RWPE2 (cell line): ENCODE data around the gene USP32.
"Not testable (repeated sequence)": the region's sequence is repeated elsewhere in the genome, so short reads cannot be mapped to it uniquely, and the experiment has no call there.

ENCODE experiments used
- ATAC-seq: fragments of 200-7000 bp; cut with Tn5 transposase; 3 replicates; pipeline ENCODE4 v1.9.1; 2021; ENCODE audit warnings: low read depth
- DNase-seq: peaks from one replicate; pipeline ENCODE4 v3.0.0-alpha.2; 2020; ENCODE audit warnings: low spot score
- H3K27ac ChIP-seq: fragments of 450-650 bp; 2 replicates; pipeline ENCODE4 v1.5.1; 2017; ENCODE audit warnings: mild to moderate bottlenecking; ENCODE audit not compliant: poor library complexity, severe bottlenecking
- H3K27me3 ChIP-seq: fragments of 250-450 bp; sonication (Bioruptor Pico); 2 replicates; pipeline ENCODE4 v1.5.1; 2021; ENCODE audit warnings: mild to moderate bottlenecking, moderate library complexity; ENCODE audit not compliant: insufficient read depth, poor library complexity, severe bottlenecking
- H3K36me3 ChIP-seq: fragments of 250-450 bp; sonication (Bioruptor Pico); 2 replicates; pipeline ENCODE4 v1.5.1; 2020; ENCODE audit warnings: low read depth, mild to moderate bottlenecking, moderate library complexity
- H3K4me1 ChIP-seq: fragments of 250-450 bp; sonication (Bioruptor Pico); 2 replicates; pipeline ENCODE4 v1.5.1; 2021; ENCODE audit warnings: mild to moderate bottlenecking, moderate library complexity; ENCODE audit not compliant: insufficient read depth, poor library complexity, severe bottlenecking
- H3K4me3 ChIP-seq: fragments of 250-450 bp; sonication (Bioruptor Pico); 2 replicates; pipeline ENCODE4 v1.5.1; 2021; ENCODE audit warnings: mild to moderate bottlenecking, moderate library complexity; ENCODE audit not compliant: severe bottlenecking
- H3K9me3 ChIP-seq: fragments of 250-450 bp; sonication (Bioruptor Pico); 2 replicates; pipeline ENCODE4 v1.5.1; 2021; ENCODE audit warnings: mild to moderate bottlenecking, moderate library complexity; ENCODE audit not compliant: severe bottlenecking
- TF ChIP-seq, protein P1 (sequence below): fragments of 450-650 bp; IDR thresholded peaks from one replicate; pipeline ENCODE4 v1.5.1; 2017; ENCODE audit warnings: mild to moderate bottlenecking, moderate library complexity; ENCODE audit not compliant: poor library complexity, severe bottlenecking

The USP32 gene

DNA sequence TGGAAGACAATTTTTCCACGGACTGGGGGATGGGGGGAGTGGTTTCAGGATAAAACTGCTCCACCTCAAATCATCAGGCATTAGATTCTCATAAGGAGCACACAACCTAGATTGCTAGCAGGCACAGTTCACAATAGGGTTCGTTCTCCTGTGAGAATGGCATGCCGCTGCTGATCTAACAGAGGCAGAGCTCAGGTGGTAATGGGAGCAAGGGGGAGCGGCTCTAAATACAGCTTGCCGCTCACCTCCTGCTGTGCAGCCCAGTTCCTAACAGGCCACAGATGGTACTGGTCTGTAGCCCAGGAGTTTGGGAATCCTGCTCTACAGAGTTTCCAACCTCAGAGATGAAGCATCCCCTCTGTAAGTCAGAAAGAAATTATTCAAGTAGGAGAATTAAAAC is 215.2 kb downstream of the USP32 start:
- not testable (repeated sequence) for H3K27ac ChIP-seq, ATAC-seq, H3K27me3 ChIP-seq, DNase-seq, H3K9me3 ChIP-seq, H3K4me1 ChIP-seq, H3K4me3 ChIP-seq
- H3K36me3 ChIP-seq, result peaks cover 35% of the 10 kb centered on the region

DNA sequence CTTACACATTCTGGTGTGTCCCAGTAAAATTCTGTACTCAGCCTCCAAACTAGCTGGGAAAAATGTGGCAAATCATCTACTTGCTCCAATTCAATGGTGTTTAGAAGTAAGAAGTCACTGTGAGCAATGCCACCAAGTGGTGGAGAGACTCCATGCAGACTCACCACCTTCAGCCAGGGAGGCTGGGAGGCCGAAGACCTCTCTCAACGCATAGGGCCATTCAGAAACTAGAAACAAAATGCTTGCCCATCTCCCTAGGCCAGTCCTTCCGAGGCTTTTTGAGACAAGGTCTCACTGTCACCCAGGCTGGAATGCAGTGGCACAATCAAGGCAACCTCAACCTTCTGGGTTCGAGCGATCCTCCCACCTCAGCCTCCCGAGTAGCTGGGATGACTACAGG is 217.2 kb downstream of the USP32 start:
- TF ChIP-seq, protein P1, sequence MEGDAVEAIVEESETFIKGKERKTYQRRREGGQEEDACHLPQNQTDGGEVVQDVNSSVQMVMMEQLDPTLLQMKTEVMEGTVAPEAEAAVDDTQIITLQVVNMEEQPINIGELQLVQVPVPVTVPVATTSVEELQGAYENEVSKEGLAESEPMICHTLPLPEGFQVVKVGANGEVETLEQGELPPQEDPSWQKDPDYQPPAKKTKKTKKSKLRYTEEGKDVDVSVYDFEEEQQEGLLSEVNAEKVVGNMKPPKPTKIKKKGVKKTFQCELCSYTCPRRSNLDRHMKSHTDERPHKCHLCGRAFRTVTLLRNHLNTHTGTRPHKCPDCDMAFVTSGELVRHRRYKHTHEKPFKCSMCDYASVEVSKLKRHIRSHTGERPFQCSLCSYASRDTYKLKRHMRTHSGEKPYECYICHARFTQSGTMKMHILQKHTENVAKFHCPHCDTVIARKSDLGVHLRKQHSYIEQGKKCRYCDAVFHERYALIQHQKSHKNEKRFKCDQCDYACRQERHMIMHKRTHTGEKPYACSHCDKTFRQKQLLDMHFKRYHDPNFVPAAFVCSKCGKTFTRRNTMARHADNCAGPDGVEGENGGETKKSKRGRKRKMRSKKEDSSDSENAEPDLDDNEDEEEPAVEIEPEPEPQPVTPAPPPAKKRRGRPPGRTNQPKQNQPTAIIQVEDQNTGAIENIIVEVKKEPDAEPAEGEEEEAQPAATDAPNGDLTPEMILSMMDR, result peak; percentile 15
- peaks cover 18% of the 10 kb centered on the region for H3K36me3 ChIP-seq
- H3K27me3 ChIP-seq, H3K4me1 ChIP-seq, H3K4me3 ChIP-seq, H3K9me3 ChIP-seq, H3K27ac ChIP-seq, DNase-seq: not testable (repeated sequence)
- peak; percentile 49; the same call in 2 of the 3 replicates for ATAC-seq

DNA sequence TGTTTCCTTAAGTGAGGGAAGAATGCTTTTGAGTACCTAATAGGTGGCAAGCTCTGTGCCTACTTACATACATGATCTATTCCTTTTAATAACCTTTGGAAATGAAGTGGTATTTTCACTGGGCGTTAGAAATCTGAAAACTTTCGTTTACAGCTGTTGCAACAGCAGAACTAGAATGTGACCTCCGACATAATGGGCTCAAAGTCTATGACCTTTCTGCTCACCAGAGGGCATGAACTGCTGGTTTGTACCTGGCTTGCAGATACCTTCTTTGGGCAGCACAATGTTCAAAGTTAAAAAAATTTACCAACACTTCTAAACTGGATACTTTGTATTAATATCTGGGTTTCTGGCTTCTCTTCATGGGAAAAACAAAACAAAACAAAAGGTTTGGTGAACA is 217.9 kb downstream of the USP32 start:
- DNase-seq, result no peak
- TF ChIP-seq, protein P1, result no peak
- no peaks in the 10 kb centered on the region for H3K9me3 ChIP-seq
- ATAC-seq, result no peak
- H3K36me3 ChIP-seq, result peaks cover 18% of the 10 kb centered on the region
- no peak overlapping the region for H3K4me3 ChIP-seq
- no peak overlapping the region for H3K27ac ChIP-seq
- peaks cover 3% of the 10 kb centered on the region for H3K4me1 ChIP-seq
- H3K27me3 ChIP-seq, result no peaks in the 10 kb centered on the region

DNA sequence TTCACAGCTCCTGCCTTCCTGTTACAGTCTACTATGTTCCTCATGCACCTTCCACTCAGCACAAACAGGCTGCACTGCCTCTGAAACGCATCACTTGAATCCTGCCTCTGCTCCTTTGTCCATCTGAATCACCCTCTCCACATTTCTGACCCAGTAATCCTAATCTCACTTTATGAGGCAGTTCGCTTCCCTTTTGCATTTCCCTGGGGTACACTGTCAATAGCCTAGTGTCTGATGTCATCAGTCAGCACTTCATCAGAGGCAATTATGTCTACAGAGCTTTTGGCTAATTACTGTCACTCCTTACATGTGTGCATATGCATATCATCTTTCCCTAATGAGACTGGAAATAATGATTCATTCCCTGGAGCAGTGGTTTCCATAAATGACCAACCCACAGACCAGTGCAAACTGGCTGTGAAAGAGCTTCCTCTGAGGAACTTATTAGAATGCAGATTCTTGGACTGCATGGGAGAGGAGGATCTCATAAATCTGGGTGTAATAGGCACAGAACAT is 218.6 kb downstream of the USP32 start:
- peak; percentile 15; the same call in 1 of the 3 replicates for ATAC-seq
- peaks cover 12% of the 10 kb centered on the region for H3K36me3 ChIP-seq
- H3K27me3 ChIP-seq, result no peaks in the 10 kb centered on the region
- no peak for DNase-seq
- TF ChIP-seq, protein P1, result no peak
- no peak overlapping the region for H3K4me3 ChIP-seq
- H3K27ac ChIP-seq, result no peak overlapping the region
- peaks cover 3% of the 10 kb centered on the region for H3K4me1 ChIP-seq
- no peaks in the 10 kb centered on the region for H3K9me3 ChIP-seq

DNA sequence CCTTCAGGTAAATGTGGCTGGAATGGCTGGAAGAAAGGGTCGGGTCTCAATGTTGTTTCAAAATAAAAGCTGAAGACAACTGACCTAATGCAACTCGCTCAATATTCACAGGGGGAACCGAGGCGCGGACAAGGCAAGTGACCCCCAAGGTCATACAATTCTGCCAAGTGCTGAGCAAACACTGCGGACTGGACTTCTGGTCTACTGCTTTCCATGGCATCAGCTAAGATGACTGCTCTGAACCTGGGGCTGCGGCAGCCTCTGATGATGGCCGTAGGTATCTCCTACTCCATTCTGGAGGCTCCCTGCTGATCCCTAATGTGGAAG is 220.2 kb downstream of the USP32 start:
- H3K4me3 ChIP-seq, result no peak overlapping the region
- no peak overlapping the region for H3K27ac ChIP-seq
- no peaks in the 10 kb centered on the region for H3K9me3 ChIP-seq
- no peaks in the 10 kb centered on the region for H3K27me3 ChIP-seq
- H3K36me3 ChIP-seq, result no peaks in the 10 kb centered on the region
- DNase-seq (no peak), ATAC-seq (no peak)
- TF ChIP-seq, protein P1, result no peak
- peaks cover 3% of the 10 kb centered on the region for H3K4me1 ChIP-seq
